ENCODE measurements around the gene LIMA1.

DNA sequence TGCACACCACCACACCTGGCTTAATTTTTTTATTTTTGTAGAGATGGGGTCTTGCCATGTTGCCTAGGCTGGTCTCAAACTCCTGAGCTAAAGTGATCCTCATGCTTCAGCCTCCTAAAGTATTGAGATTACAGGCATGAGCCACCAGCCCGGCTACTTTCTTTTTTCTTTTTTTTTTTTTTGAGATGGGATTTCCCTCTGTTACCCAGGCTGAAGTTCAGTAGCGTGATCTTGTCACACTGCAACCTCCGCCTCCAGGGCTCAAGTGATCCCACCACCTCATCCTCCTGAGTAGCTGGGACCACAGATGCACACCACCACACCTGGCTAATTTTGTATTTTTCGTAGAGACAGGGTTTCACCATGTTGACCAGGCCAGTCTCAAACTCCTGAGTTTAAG, 51.1 kb downstream of the LIMA1 start:
- TF ChIP-seq, protein P1, sequence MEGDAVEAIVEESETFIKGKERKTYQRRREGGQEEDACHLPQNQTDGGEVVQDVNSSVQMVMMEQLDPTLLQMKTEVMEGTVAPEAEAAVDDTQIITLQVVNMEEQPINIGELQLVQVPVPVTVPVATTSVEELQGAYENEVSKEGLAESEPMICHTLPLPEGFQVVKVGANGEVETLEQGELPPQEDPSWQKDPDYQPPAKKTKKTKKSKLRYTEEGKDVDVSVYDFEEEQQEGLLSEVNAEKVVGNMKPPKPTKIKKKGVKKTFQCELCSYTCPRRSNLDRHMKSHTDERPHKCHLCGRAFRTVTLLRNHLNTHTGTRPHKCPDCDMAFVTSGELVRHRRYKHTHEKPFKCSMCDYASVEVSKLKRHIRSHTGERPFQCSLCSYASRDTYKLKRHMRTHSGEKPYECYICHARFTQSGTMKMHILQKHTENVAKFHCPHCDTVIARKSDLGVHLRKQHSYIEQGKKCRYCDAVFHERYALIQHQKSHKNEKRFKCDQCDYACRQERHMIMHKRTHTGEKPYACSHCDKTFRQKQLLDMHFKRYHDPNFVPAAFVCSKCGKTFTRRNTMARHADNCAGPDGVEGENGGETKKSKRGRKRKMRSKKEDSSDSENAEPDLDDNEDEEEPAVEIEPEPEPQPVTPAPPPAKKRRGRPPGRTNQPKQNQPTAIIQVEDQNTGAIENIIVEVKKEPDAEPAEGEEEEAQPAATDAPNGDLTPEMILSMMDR (IDR thresholded peaks at IDR 0.05) = no peak
- TF ChIP-seq POLR2A (IDR thresholded peaks at IDR 0.05) = no peak
